MM.1S (cell line): ENCODE results near the gene GPR160.

Experiments used
- DNase-seq: peaks from one replicate; pipeline ENCODE4 v3.0.0-alpha.2; 2015
- H2AFZ ChIP-seq: fragments of 300-600 bp; sonication (generic); 2 replicates; pipeline ENCODE4 v1.6.0; 2016; ENCODE audit warnings: antibody characterized with exemption, low read length
- H3F3A ChIP-seq: fragments of 300-600 bp; sonication (generic); 2 replicates; pipeline ENCODE4 v1.6.1; 2016; ENCODE audit warnings: mild to moderate bottlenecking, antibody characterized with exemption, low read length, moderate library complexity, mixed read lengths; ENCODE audit not compliant: insufficient read depth
- H3K27ac ChIP-seq: fragments of 300-600 bp; sonication (generic); 2 replicates; pipeline ENCODE4 v1.5.1; 2016; ENCODE audit warnings: mild to moderate bottlenecking, low read length
- H3K27me3 ChIP-seq: fragments of 300-600 bp; sonication (generic); replicated peaks from 2 replicates; pipeline ENCODE4 v1.6.0; 2016; ENCODE audit warnings: low read length; ENCODE audit not compliant: insufficient read depth
- H3K36me3 ChIP-seq: fragments of 300-600 bp; sonication (generic); replicated peaks from 2 replicates; pipeline ENCODE4 v1.6.1; 2016; ENCODE audit warnings: mild to moderate bottlenecking, low read length, mixed read lengths; ENCODE audit not compliant: insufficient read depth
- H3K4me1 ChIP-seq: fragments of 300-600 bp; sonication (generic); 2 replicates; pipeline ENCODE4 v1.6.1; 2016; ENCODE audit warnings: low read length, mixed read lengths
- H3K4me2 ChIP-seq: fragments of 300-600 bp; sonication (generic); 2 replicates; pipeline ENCODE4 v1.6.0; 2016; ENCODE audit warnings: low read depth, low read length
- H3K4me3 ChIP-seq: fragments of 300-600 bp; sonication (generic); 2 replicates; pipeline ENCODE4 v1.5.1; 2016; ENCODE audit warnings: low read length, mixed read lengths
- H3K79me2 ChIP-seq: fragments of 300-600 bp; sonication (generic); 2 replicates; pipeline ENCODE4 v1.6.1; 2016; ENCODE audit warnings: mixed run types, low read length, mixed read lengths
- H3K9ac ChIP-seq: fragments of 300-600 bp; sonication (generic); 2 replicates; pipeline ENCODE4 v1.6.1; 2016; ENCODE audit warnings: low read length, mixed read lengths
- H3K9me2 ChIP-seq: fragments of 300-600 bp; sonication (generic); replicated peaks from 2 replicates; pipeline ENCODE4 v1.6.1; 2016; ENCODE audit warnings: mild to moderate bottlenecking, low read length, mixed read lengths; ENCODE audit not compliant: insufficient read depth
- H3K9me3 ChIP-seq: fragments of 300-600 bp; sonication (generic); replicated peaks from 2 replicates; pipeline ENCODE4 v1.6.1; 2016; ENCODE audit warnings: mild to moderate bottlenecking, low read length, mixed read lengths; ENCODE audit not compliant: insufficient read depth
- H4K20me1 ChIP-seq: fragments of 300-600 bp; sonication (generic); 2 replicates; pipeline ENCODE4 v1.6.1; 2016; ENCODE audit warnings: mild to moderate bottlenecking, low read length, moderate library complexity, mixed read lengths; ENCODE audit not compliant: insufficient read depth
- EZH2 ChIP-seq: fragments of 300-600 bp; sonication (generic); optimal IDR thresholded peaks from 2 replicates; pipeline ENCODE3; 2017; ENCODE audit warnings: low read depth, mild to moderate bottlenecking, antibody characterized with exemption, low read length, mixed read lengths
- EZH2phosphoT487 ChIP-seq: fragments of 300-600 bp; sonication (generic); IDR thresholded peaks from 2 replicates; pipeline ENCODE4 v1.6.1; 2018; ENCODE audit warnings: antibody characterized with exemption, low read length
- TF ChIP-seq, protein P1 (sequence below): fragments of 300-600 bp; sonication (generic); IDR thresholded peaks from 2 replicates; pipeline ENCODE4 v1.5.1; 2016; ENCODE audit warnings: antibody characterized with exemption, low read length, mixed read lengths

GPR160 gene

DNA sequence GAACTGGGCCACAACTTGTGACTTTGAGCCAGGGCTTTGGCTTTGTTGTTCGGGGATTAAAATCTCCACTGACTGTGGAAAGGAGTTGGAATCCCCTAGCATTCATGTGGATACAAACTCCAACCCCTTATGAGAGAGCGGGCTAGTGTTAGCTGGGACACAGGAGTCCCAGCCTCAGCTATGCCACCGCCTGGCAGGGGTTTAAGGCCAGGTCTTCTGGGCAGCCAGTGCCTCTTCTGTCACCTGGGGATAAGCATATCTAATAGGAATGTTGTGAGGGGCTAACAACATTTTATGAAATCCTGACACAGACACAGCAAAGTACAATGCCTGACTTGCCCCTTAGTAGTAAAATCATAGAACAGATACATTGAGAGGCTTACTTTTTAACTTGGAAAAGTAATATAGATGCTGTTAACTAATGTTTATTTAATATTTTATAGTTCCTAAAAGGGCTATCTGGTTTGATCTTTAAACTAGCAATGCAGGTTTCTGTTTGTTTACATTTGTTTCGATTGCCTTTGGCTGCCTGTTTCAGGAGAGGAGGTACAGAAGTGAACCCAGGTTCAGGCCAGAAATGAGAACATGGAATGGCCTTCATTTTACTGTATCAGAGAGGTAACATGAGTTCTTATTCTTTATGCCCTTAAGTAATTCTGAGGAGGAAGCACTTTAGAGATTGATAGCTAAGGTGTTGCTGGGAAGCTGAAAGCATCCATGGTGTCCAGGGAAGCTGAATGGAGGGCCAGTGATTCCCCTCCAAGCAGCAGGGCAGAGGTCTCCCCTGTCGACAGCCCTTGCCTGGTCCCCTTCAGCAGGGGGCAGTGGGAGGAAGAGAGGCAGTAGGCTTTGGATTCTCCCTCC is 8.7 kb downstream of the GPR160 start:
- no peaks in the 10 kb centered on the region for H3K9me2 ChIP-seq
- no peaks in the 10 kb centered on the region for H3K36me3 ChIP-seq
- H3K9ac ChIP-seq: peak overlapping the region; percentile 34; the same call in 1 of the 2 replicates
- TF ChIP-seq EZH2: no peak
- TF ChIP-seq, protein P1, sequence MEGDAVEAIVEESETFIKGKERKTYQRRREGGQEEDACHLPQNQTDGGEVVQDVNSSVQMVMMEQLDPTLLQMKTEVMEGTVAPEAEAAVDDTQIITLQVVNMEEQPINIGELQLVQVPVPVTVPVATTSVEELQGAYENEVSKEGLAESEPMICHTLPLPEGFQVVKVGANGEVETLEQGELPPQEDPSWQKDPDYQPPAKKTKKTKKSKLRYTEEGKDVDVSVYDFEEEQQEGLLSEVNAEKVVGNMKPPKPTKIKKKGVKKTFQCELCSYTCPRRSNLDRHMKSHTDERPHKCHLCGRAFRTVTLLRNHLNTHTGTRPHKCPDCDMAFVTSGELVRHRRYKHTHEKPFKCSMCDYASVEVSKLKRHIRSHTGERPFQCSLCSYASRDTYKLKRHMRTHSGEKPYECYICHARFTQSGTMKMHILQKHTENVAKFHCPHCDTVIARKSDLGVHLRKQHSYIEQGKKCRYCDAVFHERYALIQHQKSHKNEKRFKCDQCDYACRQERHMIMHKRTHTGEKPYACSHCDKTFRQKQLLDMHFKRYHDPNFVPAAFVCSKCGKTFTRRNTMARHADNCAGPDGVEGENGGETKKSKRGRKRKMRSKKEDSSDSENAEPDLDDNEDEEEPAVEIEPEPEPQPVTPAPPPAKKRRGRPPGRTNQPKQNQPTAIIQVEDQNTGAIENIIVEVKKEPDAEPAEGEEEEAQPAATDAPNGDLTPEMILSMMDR: no peak
- TF ChIP-seq EZH2phosphoT487: no peak
- no peaks in the 10 kb centered on the region for H3K27me3 ChIP-seq
- H3F3A ChIP-seq: peaks cover 44% of the 10 kb centered on the region
- no peaks in the 10 kb centered on the region for H4K20me1 ChIP-seq
- no peak overlapping the region for H2AFZ ChIP-seq
- no peaks in the 10 kb centered on the region for H3K9me3 ChIP-seq
- DNase-seq: peak; percentile 35
- peak overlapping the region; percentile 82 for H3K4me2 ChIP-seq
- H3K4me1 ChIP-seq: peaks cover 41% of the 10 kb centered on the region
- 0 out of 2 replicates have a peak overlapping the region, but pooled peaks have one; percentile 22 for H3K4me3 ChIP-seq
- H3K79me2 ChIP-seq: peaks cover 64% of the 10 kb centered on the region
- H3K27ac ChIP-seq: peak overlapping the region; percentile 91

DNA sequence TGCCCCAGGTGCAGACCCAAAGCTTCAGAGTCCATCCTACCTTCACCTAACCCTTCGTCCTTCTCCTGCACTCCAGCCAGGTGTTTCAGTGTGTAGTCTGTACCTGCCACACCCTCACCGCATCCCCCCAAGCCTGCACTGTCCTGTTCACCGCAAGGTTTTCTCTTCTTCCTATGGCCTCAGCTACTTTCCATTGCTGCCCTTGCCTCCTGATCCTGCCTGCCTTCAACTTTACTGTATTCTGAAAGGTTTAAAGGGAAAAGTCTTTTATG is 9.3 kb downstream of the GPR160 start:
- no peak for DNase-seq
- H3K4me1 ChIP-seq: peaks cover 41% of the 10 kb centered on the region
- peak overlapping the region; percentile 34; the same call in 1 of the 2 replicates for H3K9ac ChIP-seq
- TF ChIP-seq EZH2phosphoT487 (no peak), EZH2 (no peak)
- TF ChIP-seq, protein P1: no peak
- H3K27ac ChIP-seq: peak overlapping the region; percentile 91
- H3K36me3 ChIP-seq: no peaks in the 10 kb centered on the region
- peak overlapping the region; percentile 82 for H3K4me2 ChIP-seq
- H2AFZ ChIP-seq: no peak overlapping the region
- H3K4me3 ChIP-seq: 0 out of 2 replicates have a peak overlapping the region, but pooled peaks have one; percentile 22
- H3K79me2 ChIP-seq: peaks cover 64% of the 10 kb centered on the region
- no peaks in the 10 kb centered on the region for H4K20me1 ChIP-seq
- H3K27me3 ChIP-seq: no peaks in the 10 kb centered on the region
- peaks cover 42% of the 10 kb centered on the region for H3F3A ChIP-seq
- no peaks in the 10 kb centered on the region for H3K9me2 ChIP-seq
- no peaks in the 10 kb centered on the region for H3K9me3 ChIP-seq

DNA sequence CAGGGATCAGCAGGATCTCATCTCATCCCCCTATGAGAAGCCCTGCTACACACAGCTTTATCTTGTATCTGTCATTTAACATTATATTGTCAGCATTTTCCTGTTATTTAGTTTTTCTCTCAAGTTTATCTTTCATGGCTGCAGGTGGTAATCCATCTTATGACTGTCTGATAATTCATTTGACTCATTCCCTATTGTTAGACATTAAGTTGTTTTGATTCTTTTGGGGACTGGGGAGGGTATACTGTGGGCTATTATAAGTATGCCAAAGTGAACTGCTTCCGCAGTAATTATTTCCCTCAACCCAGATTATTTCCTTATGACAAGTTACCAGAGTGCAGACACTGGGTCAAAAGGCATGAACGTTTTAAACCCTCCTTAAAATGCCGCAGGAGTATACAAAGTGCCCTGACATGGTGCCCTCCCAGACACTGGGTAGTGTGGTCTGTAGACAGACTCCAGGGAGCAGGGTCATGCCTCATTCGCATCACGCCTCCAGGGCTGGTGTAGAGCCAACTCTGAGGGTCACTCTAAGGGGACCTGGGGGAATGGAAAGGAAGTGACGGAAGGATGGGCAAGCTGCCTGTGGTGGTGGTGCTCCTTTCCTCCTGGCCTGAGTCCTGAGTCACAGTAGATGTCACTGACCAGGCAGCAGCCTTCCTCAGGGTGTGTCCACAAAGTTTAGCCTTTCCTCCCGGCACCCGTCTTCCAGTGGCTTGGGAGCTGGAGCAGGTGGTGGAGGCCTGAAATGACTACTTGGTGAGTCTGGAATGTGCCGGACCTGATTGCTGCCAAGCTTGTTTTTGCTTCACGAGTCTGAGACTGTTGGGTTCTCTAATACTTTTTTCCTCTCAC is 11.6 kb downstream of the GPR160 start:
- H3K9me2 ChIP-seq: no peaks in the 10 kb centered on the region
- H3K79me2 ChIP-seq: peaks cover 80% of the 10 kb centered on the region
- peaks cover 39% of the 10 kb centered on the region for H3K4me1 ChIP-seq
- H3K27me3 ChIP-seq: no peaks in the 10 kb centered on the region
- H3K9me3 ChIP-seq: no peaks in the 10 kb centered on the region
- H3K27ac ChIP-seq: no peak overlapping the region
- no peak overlapping the region for H3K4me3 ChIP-seq
- H3F3A ChIP-seq: peaks cover 36% of the 10 kb centered on the region
- no peaks in the 10 kb centered on the region for H4K20me1 ChIP-seq
- H3K36me3 ChIP-seq: no peaks in the 10 kb centered on the region
- no peak for DNase-seq
- H3K4me2 ChIP-seq: no peak overlapping the region
- TF ChIP-seq, protein P1: no peak
- no peak for TF ChIP-seq EZH2
- TF ChIP-seq EZH2phosphoT487: no peak
- no peak overlapping the region for H2AFZ ChIP-seq
- H3K9ac ChIP-seq: no peak overlapping the region
